ENCODE results near the gene SYNDIG1. TPM values are rescaled to one million over a fixed set of nuclear protein-coding genes. Genes with fewer than 3 reads are reported as not detected.

SYNDIG1 gene
- total and polyA plus RNA-seq, 4 donors: 0.20 to 5.0 (median 0.63) TPM

DNA sequence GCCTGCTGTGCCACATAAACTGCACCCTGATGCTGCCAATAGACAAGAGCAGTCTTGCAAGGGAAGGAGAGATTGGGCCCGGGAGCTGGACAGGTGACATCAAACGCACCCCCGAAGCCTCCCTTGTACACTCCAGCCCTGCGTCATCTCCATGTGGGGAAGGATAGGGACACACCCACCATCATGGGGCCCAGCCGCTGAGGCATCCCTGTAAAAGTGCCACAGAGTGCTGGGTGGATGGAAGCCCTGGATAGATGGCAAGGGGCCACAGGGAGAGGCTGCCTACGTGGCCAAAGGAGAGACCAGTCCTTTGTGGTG is 117.1 kb downstream of the SYNDIG1 start:
- ATAC-seq (ENCODE audit: insufficient read depth, low FRiP score) (no peak), DNase-seq (no peak)
- Histone ChIP-seq H3K4me3 (no peak overlapping the region), H3K9ac (ENCODE audit: insufficient read depth in 1 of 2, low read length in 2 of 2) (no peak overlapping the region), H3K27me3 (ENCODE audit: control insufficient read depth in 3 of 3, insufficient read depth in 3 of 3, low read length in 2 of 3) (no peaks in the 10 kb centered on the region), H3K4me1 (ENCODE audit: control insufficient read depth in 5 of 5, insufficient read depth in 5 of 5, low read length in 5 of 5) (peaks cover 0 to 16% (median 5%) of the 10 kb centered on the region in 5 donors), H3K9me3 (ENCODE audit: control insufficient read depth in 4 of 4, insufficient read depth in 3 of 4, low read length in 3 of 4) (no peaks in the 10 kb centered on the region), H3K36me3 (ENCODE audit: control insufficient read depth in 4 of 4, insufficient read depth in 4 of 4, low read length in 4 of 4) (peaks cover 0 to 3% (median 0%) of the 10 kb centered on the region in 4 donors), H3K27ac (ENCODE audit: low read depth in 1 of 2, low read length in 1 of 2) (no peak overlapping the region)
- WGBS, 2 donors: 71 to 88% methylated on average over 6 of the region's 6 CpGs
- TF ChIP-seq, protein P1, sequence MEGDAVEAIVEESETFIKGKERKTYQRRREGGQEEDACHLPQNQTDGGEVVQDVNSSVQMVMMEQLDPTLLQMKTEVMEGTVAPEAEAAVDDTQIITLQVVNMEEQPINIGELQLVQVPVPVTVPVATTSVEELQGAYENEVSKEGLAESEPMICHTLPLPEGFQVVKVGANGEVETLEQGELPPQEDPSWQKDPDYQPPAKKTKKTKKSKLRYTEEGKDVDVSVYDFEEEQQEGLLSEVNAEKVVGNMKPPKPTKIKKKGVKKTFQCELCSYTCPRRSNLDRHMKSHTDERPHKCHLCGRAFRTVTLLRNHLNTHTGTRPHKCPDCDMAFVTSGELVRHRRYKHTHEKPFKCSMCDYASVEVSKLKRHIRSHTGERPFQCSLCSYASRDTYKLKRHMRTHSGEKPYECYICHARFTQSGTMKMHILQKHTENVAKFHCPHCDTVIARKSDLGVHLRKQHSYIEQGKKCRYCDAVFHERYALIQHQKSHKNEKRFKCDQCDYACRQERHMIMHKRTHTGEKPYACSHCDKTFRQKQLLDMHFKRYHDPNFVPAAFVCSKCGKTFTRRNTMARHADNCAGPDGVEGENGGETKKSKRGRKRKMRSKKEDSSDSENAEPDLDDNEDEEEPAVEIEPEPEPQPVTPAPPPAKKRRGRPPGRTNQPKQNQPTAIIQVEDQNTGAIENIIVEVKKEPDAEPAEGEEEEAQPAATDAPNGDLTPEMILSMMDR (IDR thresholded peaks at IDR 0.05; ENCODE audit: control extremely low read depth, extremely low read depth): no peak

DNA sequence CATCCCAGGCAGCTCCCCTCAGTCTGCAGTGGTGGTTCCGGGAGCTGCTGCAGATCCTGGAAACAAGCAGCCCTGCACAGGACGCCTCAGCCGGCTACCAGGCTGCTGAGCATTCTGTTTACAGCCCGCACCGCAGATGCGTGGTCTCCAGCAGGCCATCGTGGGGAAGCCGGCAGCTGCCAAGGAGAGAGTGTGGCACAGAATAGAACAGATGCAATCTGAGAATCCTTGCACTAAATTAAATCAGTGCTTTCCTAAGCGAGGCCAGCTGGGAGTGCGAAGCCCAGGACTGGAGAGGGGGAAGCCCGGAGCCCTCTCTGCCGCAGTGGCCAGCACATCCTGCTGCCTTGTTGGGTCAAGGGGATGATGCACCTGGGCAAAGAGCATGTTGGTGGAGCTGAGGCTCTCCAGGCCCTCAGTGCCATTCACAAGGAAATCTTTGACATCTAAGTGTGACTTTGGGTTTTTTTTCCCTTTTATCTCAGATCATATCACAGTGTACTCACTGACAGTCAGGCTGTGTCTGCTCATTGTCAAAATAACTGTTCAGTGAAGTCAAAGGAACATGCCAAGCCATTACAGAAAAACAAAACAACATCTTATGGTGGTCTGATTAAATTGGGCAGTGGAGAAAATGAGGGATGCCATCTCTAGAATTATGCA is 118.1 kb downstream of the SYNDIG1 start:
- no peaks in the 10 kb centered on the region for H3K27me3 ChIP-seq (ENCODE audit: control insufficient read depth in 3 of 3, insufficient read depth in 3 of 3, low read length in 2 of 3)
- no peak overlapping the region for H3K9ac ChIP-seq (ENCODE audit: insufficient read depth in 1 of 2, low read length in 2 of 2)
- no peaks in the 10 kb centered on the region for H3K36me3 ChIP-seq (ENCODE audit: control insufficient read depth in 4 of 4, insufficient read depth in 4 of 4, low read length in 4 of 4)
- no peak overlapping the region for H3K27ac ChIP-seq (ENCODE audit: low read depth in 1 of 2, low read length in 1 of 2)
- TF ChIP-seq, protein P1 (IDR thresholded peaks at IDR 0.05; ENCODE audit: control extremely low read depth, extremely low read depth): no peak
- no peak for ATAC-seq (ENCODE audit: insufficient read depth, low FRiP score)
- no peaks in the 10 kb centered on the region for H3K9me3 ChIP-seq (ENCODE audit: control insufficient read depth in 4 of 4, insufficient read depth in 3 of 4, low read length in 3 of 4)
- 76 to 85% methylated on average over 12 of the region's 12 CpGs for WGBS, 2 donors
- DNase-seq: peak; percentile 59 to 65 (median 64)
- H3K4me1 ChIP-seq (ENCODE audit: control insufficient read depth in 5 of 5, insufficient read depth in 5 of 5, low read length in 5 of 5): peaks cover 0 to 16% (median 5%) of the 10 kb centered on the region in 5 donors
- no peak overlapping the region for H3K4me3 ChIP-seq

DNA sequence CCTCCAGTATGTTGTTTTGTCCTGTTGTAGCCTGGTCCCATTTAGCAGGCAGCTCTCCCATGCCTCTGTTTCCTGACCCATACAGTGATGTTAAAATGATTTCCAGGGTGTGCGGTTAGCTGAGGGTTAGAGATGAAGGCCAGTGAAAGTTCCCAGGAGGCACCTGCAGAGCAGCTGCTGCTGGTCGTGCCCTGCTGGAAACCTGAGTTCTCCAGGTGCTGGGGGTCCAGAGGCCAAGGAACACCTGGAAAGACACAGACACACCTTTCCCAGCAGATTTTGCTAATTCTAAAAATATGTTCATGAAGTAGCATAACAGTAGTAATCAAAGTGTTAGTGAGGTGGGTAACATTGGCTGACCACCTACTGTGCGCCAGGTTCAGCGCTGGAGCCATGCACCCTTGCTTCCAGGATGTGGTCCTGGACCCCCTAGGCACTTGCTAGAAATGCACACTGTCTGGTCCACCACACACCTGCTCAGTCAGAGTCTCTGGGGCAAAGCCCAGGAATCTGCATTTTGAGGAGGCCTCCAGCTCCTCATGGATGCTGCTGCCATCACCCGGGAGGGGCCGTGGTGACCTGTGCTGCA is 118.7 kb downstream of the SYNDIG1 start:
- Histone ChIP-seq H3K4me3 (no peak overlapping the region), H3K9me3 (ENCODE audit: control insufficient read depth in 4 of 4, insufficient read depth in 3 of 4, low read length in 3 of 4) (peaks cover 0 to 1% (median 0%) of the 10 kb centered on the region in 4 donors), H3K36me3 (ENCODE audit: control insufficient read depth in 4 of 4, insufficient read depth in 4 of 4, low read length in 4 of 4) (no peaks in the 10 kb centered on the region), H3K9ac (ENCODE audit: insufficient read depth in 1 of 2, low read length in 2 of 2) (no peak overlapping the region), H3K27me3 (ENCODE audit: control insufficient read depth in 3 of 3, insufficient read depth in 3 of 3, low read length in 2 of 3) (no peaks in the 10 kb centered on the region), H3K27ac (ENCODE audit: low read depth in 1 of 2, low read length in 1 of 2) (no peak overlapping the region), H3K4me1 (ENCODE audit: control insufficient read depth in 5 of 5, insufficient read depth in 5 of 5, low read length in 5 of 5) (peaks cover 0 to 16% (median under 1%) of the 10 kb centered on the region in 5 donors)
- 86 to 94% methylated on average over 6 of the region's 6 CpGs for WGBS, 2 donors
- ATAC-seq (ENCODE audit: insufficient read depth, low FRiP score) (no peak), DNase-seq (no peak)
- TF ChIP-seq, protein P1 (IDR thresholded peaks at IDR 0.05; ENCODE audit: control extremely low read depth, extremely low read depth): no peak

All from lung (tissue), 12 donors.